Measurements from ENCODE around the gene MYCBP2.
"Not testable (repeated sequence)": the region's sequence is repeated elsewhere in the genome, so short reads cannot be mapped to it uniquely, and the experiment has no call there.

MYCBP2 gene

GRCh38 chr13:77265336-77265735, 61.6 kb downstream of the MYCBP2 start:
- Histone ChIP-seq H3K9me3 (ENCODE audit: severe bottlenecking) (no peaks in the 10 kb centered on the region), H3K36me3 (no peaks in the 10 kb centered on the region)

GRCh38 chr13:77262198-77262597, 64.7 kb downstream of the MYCBP2 start:
- Histone ChIP-seq H3K4me3 (ENCODE audit: low read depth, low read length) (no peak overlapping the region), H3K9me3 (ENCODE audit: severe bottlenecking) (no peaks in the 10 kb centered on the region), H3K36me3 (no peaks in the 10 kb centered on the region), H3K27me3 (ENCODE audit: insufficient read depth, low read depth, severe bottlenecking) (no peaks in the 10 kb centered on the region), H3K27ac (no peak overlapping the region)
- no peak for DNase-seq
- no peak for TF ChIP-seq CTCF (IDR thresholded peaks at IDR 0.05; ENCODE audit: low read depth, low read length)

More at GRCh38 chr13:77265336-77265735, 61.6 kb downstream of the MYCBP2 start:
- no peak overlapping the region for H3K27ac ChIP-seq
- H3K27me3 ChIP-seq (ENCODE audit: insufficient read depth, low read depth, severe bottlenecking), result no peaks in the 10 kb centered on the region
- no peak for TF ChIP-seq CTCF (IDR thresholded peaks at IDR 0.05; ENCODE audit: low read depth, low read length)
- no peak overlapping the region for H3K4me3 ChIP-seq (ENCODE audit: low read depth, low read length)
- no peak for DNase-seq

- no peak for TF ChIP-seq CTCF (IDR thresholded peaks at IDR 0.05; ENCODE audit: low read depth, low read length)
- no peaks in the 10 kb centered on the region for H3K27me3 ChIP-seq (ENCODE audit: insufficient read depth, low read depth, severe bottlenecking)
- no peak for DNase-seq
- H3K27ac ChIP-seq, result no peak overlapping the region
- H3K36me3 ChIP-seq, result no peaks in the 10 kb centered on the region
- no peaks in the 10 kb centered on the region for H3K9me3 ChIP-seq (ENCODE audit: severe bottlenecking)
- no peak overlapping the region for H3K4me3 ChIP-seq (ENCODE audit: low read depth, low read length)
Observed at GRCh38 chr13:77250975-77251374, 75.9 kb downstream of the MYCBP2 start.

GRCh38 chr13:77245224-77245623, 81.7 kb downstream of the MYCBP2 start:
- H3K27me3 ChIP-seq (ENCODE audit: insufficient read depth, low read depth, severe bottlenecking); DNase-seq; H3K36me3 ChIP-seq; H3K4me3 ChIP-seq (ENCODE audit: low read depth, low read length); H3K9me3 ChIP-seq (ENCODE audit: severe bottlenecking); H3K27ac ChIP-seq: not testable (repeated sequence)

- no peak for TF ChIP-seq CTCF (IDR thresholded peaks at IDR 0.05; ENCODE audit: low read depth, low read length)
- Histone ChIP-seq H3K27ac (no peak overlapping the region), H3K9me3 (ENCODE audit: severe bottlenecking) (no peaks in the 10 kb centered on the region), H3K4me3 (ENCODE audit: low read depth, low read length) (no peak overlapping the region), H3K27me3 (ENCODE audit: insufficient read depth, low read depth, severe bottlenecking) (no peaks in the 10 kb centered on the region), H3K36me3 (no peaks in the 10 kb centered on the region)
- no peak for DNase-seq
Observed at GRCh38 chr13:77239312-77239711, 87.6 kb downstream of the MYCBP2 start.

GRCh38 chr13:77235456-77236022, 91.4 kb downstream of the MYCBP2 start:
- Histone ChIP-seq H3K27me3 (ENCODE audit: insufficient read depth, low read depth, severe bottlenecking) (no peaks in the 10 kb centered on the region), H3K4me3 (ENCODE audit: low read depth, low read length) (no peak overlapping the region), H3K36me3 (no peaks in the 10 kb centered on the region), H3K27ac (no peak overlapping the region), H3K9me3 (ENCODE audit: severe bottlenecking) (no peaks in the 10 kb centered on the region)
- DNase-seq, result no peak
- TF ChIP-seq CTCF (IDR thresholded peaks at IDR 0.05; ENCODE audit: low read depth, low read length), result no peak
